CD4-positive, alpha-beta T cell (primary cell): ENCODE measurements around the gene COL16A1. TPM values are rescaled to one million over a fixed set of nuclear protein-coding genes. Genes with fewer than 3 reads are reported as not detected.

Experiments
- ATAC-seq: fragments of 200-7000 bp; cut with Tn5 transposase; one replicate; pipeline ENCODE4 v1.10.0; 2022; ENCODE audit warnings: mild to moderate bottlenecking; ENCODE audit not compliant: poor library complexity
- CTCF ChIA-PET: fragments of 350-600 bp; sonication (Branson Sonifier 250); formaldehyde crosslinking; loops from one replicate; lab custom pipeline; 2021; ENCODE audit warnings: antibody characterized with exemption, inconsistent platforms; lab: Charles Lee
- POLR2A ChIA-PET: fragments of 350-600 bp; sonication (Branson Sonifier 250); formaldehyde crosslinking; loops from one replicate; lab custom pipeline; 2021; ENCODE audit warnings: antibody characterized with exemption, inconsistent platforms; lab: Charles Lee
- DNase-seq, 14 experiments: peaks; one replicate each; pipeline ENCODE4 v3.0.0-alpha.2; 2013 to 2020; ENCODE audit warnings: mixed read lengths in 2 of 14
- H3K27ac ChIP-seq, 2 donors: one replicate each; pipeline versions ENCODE4 v1.5.1 to v1.7.0; 2013; ENCODE audit warnings: low read length in 2 of 2, low read depth in 1 of 2, mild to moderate bottlenecking in 1 of 2
- H3K27me3 ChIP-seq, 2 experiments: 1 replicate in 1 of 2; 2 replicates in 1 of 2; pipeline versions ENCODE4 v1.6.1 to v1.7.0; 2013; ENCODE audit warnings: low read length in 2 of 2, control low read depth in 1 of 2, mild to moderate bottlenecking in 1 of 2, moderate library complexity in 1 of 2; ENCODE audit not compliant: insufficient read depth in 2 of 2, control insufficient read depth in 1 of 2
- H3K36me3 ChIP-seq: one replicate; pipeline ENCODE4 v1.6.1; 2013; ENCODE audit warnings: low read length, control low read depth; ENCODE audit not compliant: insufficient read depth
- H3K4me1 ChIP-seq: one replicate; pipeline ENCODE4 v1.6.1; 2013; ENCODE audit warnings: low read length, control low read depth; ENCODE audit not compliant: insufficient read depth
- H3K4me3 ChIP-seq: one replicate; pipeline ENCODE4 v1.5.1; 2013; ENCODE audit warnings: mild to moderate bottlenecking, low read length, moderate library complexity
- H3K9me3 ChIP-seq, 2 experiments: 1 replicate in 1 of 2; 2 replicates in 1 of 2; pipeline versions ENCODE4 v1.6.1 to v1.7.0; 2013; ENCODE audit warnings: low read length in 2 of 2, mild to moderate bottlenecking in 2 of 2, control low read depth in 1 of 2, moderate library complexity in 1 of 2; ENCODE audit not compliant: control insufficient read depth in 1 of 2, insufficient read depth in 1 of 2
- H3K27ac Mint-ChIP-seq: one replicate; pipeline ENCODE4 v1.8.0; 2020; ENCODE audit warnings: mixed read lengths
- H3K27me3 Mint-ChIP-seq: one replicate; pipeline ENCODE4 v1.8.0; 2021; ENCODE audit warnings: mixed read lengths
- H3K36me3 Mint-ChIP-seq: one replicate; pipeline ENCODE4 v1.8.0; 2021; ENCODE audit warnings: low read depth, mixed read lengths
- H3K4me1 Mint-ChIP-seq: one replicate; pipeline ENCODE4 v1.8.0; 2021; ENCODE audit warnings: low read depth, mixed read lengths
- H3K4me3 Mint-ChIP-seq: one replicate; pipeline ENCODE4 v1.8.0; 2020; ENCODE audit warnings: mild to moderate bottlenecking, mixed read lengths
- H3K9me3 Mint-ChIP-seq: one replicate; pipeline ENCODE4 v1.8.0; 2020; ENCODE audit warnings: mixed read lengths
- CTCF ChIP-seq: fragments of 200-600 bp; IDR thresholded peaks from one replicate; pipeline ENCODE4 v1.8.0; 2022; ENCODE audit warnings: antibody characterized with exemption, mild to moderate bottlenecking
- intact Hi-C, 2 experiments: fragments of 100-400 bp; cut with DNase I in 1 of 2; cut with micrococcal nuclease in 1 of 2; formaldehyde crosslinking; loops; one replicate each; pipeline versions ENCODE4 v1.15.1 to v1.9.0; 2023 to 2025; cut with DNase I, micrococcal nuclease
- total RNA-seq, 174 experiments: library from RNA in 2 of 174; stranded (reverse) in 2 of 174; gene quantifications; one replicate each; pipeline ENCODE4 v1.2.3 and lab custom pipeline; 2021 to 2026

COL16A1 gene
- total RNA-seq, 2 experiments from 2014 or later = not detected

- H3K9me3 Mint-ChIP-seq = no peaks in the 10 kb centered on the region
- no peaks in the 10 kb centered on the region for H3K36me3 Mint-ChIP-seq
- intact Hi-C loops = no loop called here
- Histone ChIP-seq H3K9me3 (peaks cover 0 to 7% of the 10 kb centered on the region in 2 experiments), H3K27me3 (no peaks in the 10 kb centered on the region), H3K36me3 (no peaks in the 10 kb centered on the region), H3K4me3 (no peak overlapping the region), H3K27ac (no peak overlapping the region), H3K4me1 (no peaks in the 10 kb centered on the region)
- CTCF ChIA-PET = no interaction called here
- H3K4me1 Mint-ChIP-seq = no peaks in the 10 kb centered on the region
- DNase-seq (no peak), ATAC-seq (no peak)
- no peak overlapping the region for H3K4me3 Mint-ChIP-seq
- no peak for TF ChIP-seq CTCF
- POLR2A ChIA-PET = interaction anchor here (1.0 kb wide), 1 partner anchor 14 kb away, joined by 3 read pairs; no protein-coding TSS in a partner anchor
- H3K27ac Mint-ChIP-seq = no peak overlapping the region
- H3K27me3 Mint-ChIP-seq = no peaks in the 10 kb centered on the region
Measured at GRCh38 chr1:31658721-31659120, 45.1 kb downstream of the COL16A1 start.

GRCh38 chr1:31657972-31658510 lies 45.8 kb downstream of the COL16A1 start:
- H3K4me1 Mint-ChIP-seq = no peaks in the 10 kb centered on the region
- H3K9me3 Mint-ChIP-seq = no peaks in the 10 kb centered on the region
- H3K27ac ChIP-seq = no peak overlapping the region
- H3K4me3 Mint-ChIP-seq = no peak overlapping the region
- DNase-seq (no peak), ATAC-seq (no peak)
- TF ChIP-seq CTCF = no peak
- intact Hi-C loops = no loop called here
- H3K27me3 ChIP-seq = no peaks in the 10 kb centered on the region
- H3K4me3 ChIP-seq = no peak overlapping the region
- H3K4me1 ChIP-seq = no peaks in the 10 kb centered on the region
- no peaks in the 10 kb centered on the region for H3K27me3 Mint-ChIP-seq
- no peak overlapping the region for H3K27ac Mint-ChIP-seq
- peaks cover 0 to 7% of the 10 kb centered on the region in 2 experiments for H3K9me3 ChIP-seq
- no peaks in the 10 kb centered on the region for H3K36me3 Mint-ChIP-seq
- POLR2A ChIA-PET = no interaction called here
- no peaks in the 10 kb centered on the region for H3K36me3 ChIP-seq
- CTCF ChIA-PET = no interaction called here

GRCh38 chr1:31657020-31657804 lies 46.6 kb downstream of the COL16A1 start:
- no peak overlapping the region for H3K4me3 Mint-ChIP-seq
- intact Hi-C loops = no loop called here
- H3K9me3 Mint-ChIP-seq = no peaks in the 10 kb centered on the region
- H3K4me3 ChIP-seq = no peak overlapping the region
- H3K27me3 Mint-ChIP-seq = no peaks in the 10 kb centered on the region
- H3K36me3 Mint-ChIP-seq = no peaks in the 10 kb centered on the region
- POLR2A ChIA-PET = no interaction called here
- ATAC-seq (no peak), DNase-seq (no peak)
- CTCF ChIA-PET = no interaction called here
- no peak overlapping the region for H3K27ac ChIP-seq
- H3K36me3 ChIP-seq = no peaks in the 10 kb centered on the region
- peaks cover 0 to 7% of the 10 kb centered on the region in 2 experiments for H3K9me3 ChIP-seq
- H3K4me1 ChIP-seq = no peaks in the 10 kb centered on the region
- H3K27me3 ChIP-seq = no peaks in the 10 kb centered on the region
- no peak overlapping the region for H3K27ac Mint-ChIP-seq
- no peaks in the 10 kb centered on the region for H3K4me1 Mint-ChIP-seq
- no peak for TF ChIP-seq CTCF
